Kidney capillary endothelial cell (primary cell): ENCODE results near the gene ZNF175.

Experiments
- DNase-seq: peaks from one replicate; pipeline ENCODE4 v3.0.0-alpha.2; 2018; ENCODE audit warnings: low spot score

Gene ZNF175

GRCh38 chr19:51549533-51550324 lies 21.4 kb upstream of the ZNF175 start:
- DNase-seq = no peak

- no peak for DNase-seq
Observed at GRCh38 chr19:51550848-51551672, 20.0 kb upstream of the ZNF175 start.

DNA sequence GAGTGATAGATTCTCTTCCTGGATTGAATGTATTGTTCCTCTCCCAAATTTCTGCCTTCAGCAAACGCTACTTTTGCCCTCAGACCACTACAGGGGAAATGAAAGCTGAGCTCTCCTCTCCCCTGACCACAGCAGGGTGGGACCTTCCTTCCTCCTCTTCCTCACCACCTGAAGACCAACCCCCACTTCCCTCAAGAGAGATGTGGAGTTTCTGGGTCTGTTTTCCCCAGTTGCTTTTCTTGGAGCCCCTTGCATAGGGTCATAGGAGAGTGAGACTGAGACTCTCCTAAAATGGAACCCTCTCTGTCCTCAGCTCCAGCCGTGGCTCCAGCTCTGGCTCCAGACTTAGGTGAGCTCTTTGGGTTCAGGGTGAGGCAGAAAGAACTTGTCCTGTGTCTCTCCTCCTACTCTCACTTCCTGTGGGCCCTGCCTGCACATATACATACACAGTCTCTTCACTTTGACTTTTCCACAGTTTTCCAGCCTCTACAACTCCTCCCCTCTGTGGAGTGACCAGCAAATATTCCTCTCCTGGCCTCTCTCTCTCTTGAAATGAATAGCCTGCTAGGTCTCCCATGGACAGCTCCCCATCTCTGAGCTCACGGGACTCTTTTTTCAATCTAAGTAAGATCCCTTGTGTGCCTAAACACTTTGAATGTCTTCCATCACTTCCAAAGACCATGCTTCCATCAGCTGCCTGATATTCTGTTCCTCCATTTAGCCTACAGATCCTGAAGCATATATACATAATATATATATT lies 19.2 kb upstream of the ZNF175 start:
- no peak for DNase-seq

DNA sequence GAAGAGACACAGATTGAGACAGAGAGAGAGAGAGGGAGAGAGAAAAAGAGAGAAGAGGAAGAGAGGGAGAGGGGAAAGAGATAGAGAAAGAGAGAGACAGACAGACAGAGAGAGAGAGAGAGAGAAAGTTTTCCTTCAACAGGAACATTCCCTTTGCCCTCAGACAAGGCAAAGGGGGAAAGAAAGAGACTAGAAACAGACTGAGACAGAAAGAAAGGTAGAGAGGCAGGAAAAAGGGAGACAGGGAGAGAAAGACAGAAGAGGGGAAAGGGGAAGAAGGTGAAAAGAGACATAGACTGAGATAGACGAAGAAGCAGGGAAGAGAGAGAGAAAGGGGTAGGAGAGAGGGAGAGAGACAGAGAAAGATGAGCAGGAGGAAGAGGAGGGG lies 18.5 kb upstream of the ZNF175 start:
- DNase-seq = no peak

DNA sequence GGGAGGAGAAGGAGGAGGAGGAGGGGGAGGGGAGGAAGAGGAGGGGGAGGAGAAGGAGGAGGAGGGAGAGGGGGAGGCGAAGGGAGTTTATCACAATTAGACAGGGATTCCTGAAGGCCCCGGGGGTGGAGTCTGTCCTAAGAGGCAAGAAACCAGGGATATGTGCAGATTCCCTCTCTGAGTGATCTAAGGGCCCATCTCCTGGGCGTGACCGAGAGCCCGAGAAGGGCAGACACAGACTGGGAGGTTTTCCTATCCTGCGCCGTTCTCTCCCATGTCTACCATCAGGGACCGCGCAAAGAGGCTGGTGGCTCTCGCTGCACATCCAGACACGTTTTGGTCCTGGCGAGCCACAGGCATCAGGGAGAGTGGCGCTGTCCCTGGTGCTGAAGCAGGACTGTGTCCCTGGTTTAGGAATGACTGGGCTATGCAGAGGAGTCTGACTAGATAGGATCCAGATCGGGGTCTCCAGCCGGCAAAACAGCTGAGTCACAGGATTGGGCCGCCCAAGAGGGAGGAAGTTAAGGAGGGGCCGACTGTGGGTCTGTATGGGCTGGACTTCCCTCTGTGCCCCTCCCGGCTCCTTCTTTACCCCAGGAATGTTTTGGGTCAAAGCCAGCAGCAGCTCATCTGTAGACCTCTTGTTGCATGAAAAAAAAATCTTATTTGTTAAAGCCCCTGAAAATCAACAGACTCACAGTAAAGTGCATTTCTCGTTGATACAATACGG lies 17.9 kb upstream of the ZNF175 start:
- peak; percentile 27 for DNase-seq

DNA sequence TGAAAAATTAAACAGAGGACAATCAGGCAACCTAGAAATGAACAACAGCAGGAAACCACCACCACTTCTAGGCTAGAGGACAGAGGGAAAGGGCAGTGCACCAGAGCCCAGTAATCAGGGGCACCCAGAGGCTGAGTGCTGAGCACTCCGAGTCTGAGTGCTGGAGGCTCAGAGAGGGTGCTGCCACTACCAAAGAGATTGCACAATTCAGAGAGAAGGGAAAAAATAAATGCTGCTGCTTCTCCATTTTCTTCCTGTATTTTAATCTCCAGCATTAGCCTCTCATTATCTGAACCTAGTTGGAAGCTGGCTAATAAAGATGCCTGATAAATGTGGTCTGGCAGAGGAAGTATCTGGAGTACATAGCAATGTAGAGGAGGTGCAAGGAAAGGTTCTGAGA lies 11.8 kb upstream of the ZNF175 start:
- DNase-seq = no peak

DNA sequence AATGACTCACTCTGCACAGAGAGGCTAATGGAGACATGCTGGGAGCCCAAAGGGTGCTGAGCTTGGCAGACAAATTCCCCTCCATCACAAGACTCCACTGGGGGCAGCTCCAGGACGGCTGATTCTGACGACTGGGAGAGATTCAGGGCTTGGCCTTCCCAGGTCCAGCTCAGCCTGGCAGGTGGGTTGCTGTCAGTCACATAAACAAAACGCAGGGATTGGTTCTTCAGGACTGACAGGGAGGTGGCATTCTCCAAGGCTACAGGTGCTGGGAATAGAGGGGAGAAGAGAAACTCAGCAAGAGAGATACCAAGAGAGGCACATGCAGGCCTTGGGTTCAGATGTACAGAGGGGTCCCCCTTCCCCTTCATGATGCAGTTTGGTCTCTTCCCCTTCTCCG lies 10.7 kb upstream of the ZNF175 start:
- DNase-seq = no peak

DNA sequence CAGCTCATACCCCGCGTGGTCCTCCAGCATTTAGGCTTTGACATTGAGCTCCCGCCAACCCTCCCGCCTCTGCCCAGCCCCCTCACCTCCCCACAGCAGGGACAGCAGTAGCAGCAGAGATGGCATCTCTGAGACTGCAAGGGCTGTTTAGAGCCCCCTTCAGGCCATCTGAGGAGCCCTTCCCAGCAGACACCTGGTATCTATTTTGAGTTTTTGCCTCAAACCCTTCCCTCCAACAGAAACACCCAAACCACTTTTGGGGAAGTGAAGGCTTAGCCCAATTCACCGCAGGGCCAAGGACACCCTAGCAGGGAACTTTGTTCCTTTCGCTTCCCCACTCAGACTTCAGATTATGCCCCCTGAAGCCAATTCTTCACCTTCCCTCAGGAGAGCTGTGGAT lies 6.3 kb upstream of the ZNF175 start:
- DNase-seq = no peak

- DNase-seq = no peak
Observed at GRCh38 chr19:51565583-51565982, 5.5 kb upstream of the ZNF175 start.

- no peak for DNase-seq
Observed at GRCh38 chr19:51566489-51567100, 4.5 kb upstream of the ZNF175 start.

DNA sequence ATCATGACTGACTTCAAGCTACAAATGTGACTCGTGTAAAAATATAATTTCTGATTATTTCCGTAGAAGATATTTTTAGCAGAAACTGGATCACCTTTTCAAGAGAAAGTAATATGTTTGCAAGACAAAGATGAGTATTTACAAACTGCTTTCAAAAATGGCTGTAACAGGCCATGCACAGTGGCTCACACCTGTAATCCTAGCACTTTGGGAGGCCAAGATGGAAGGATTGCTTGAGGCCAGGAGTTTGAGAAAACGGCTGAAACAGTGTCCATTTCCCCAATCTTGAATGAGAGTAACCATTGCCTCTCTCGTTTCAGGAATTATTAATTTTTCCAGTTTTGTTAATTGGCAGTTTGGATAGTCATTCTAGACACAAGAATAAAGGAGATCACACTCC lies 3.5 kb upstream of the ZNF175 start:
- no peak for DNase-seq

DNA sequence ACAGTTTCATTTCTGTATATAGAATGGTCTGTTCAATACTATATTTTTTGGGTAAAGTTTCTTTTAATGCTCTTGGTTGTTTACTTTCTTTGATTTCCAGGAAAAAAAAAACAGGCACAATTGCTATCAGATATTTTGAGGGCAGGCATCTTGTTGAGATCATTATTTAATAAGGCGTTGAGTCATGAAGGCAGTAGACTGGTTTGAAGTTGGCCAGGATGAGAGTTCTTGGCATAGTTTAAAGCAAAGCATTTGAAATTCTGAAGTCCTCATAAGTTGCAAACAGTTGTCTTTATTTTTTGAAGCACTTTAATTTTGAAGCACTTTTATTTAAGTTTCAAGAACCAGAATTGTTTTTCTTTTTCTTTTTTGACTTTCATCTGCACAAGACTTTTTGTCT lies 2.6 kb upstream of the ZNF175 start:
- no peak for DNase-seq

GRCh38 chr19:51571599-51571998 lies 516 bp downstream of the ZNF175 start:
- DNase-seq = peak; percentile 6

GRCh38 chr19:51572410-51572809 lies 1.3 kb downstream of the ZNF175 start:
- DNase-seq = peak; percentile 14

- peak; percentile 69 for DNase-seq
Observed at GRCh38 chr19:51572908-51573307, 1.8 kb downstream of the ZNF175 start.

DNA sequence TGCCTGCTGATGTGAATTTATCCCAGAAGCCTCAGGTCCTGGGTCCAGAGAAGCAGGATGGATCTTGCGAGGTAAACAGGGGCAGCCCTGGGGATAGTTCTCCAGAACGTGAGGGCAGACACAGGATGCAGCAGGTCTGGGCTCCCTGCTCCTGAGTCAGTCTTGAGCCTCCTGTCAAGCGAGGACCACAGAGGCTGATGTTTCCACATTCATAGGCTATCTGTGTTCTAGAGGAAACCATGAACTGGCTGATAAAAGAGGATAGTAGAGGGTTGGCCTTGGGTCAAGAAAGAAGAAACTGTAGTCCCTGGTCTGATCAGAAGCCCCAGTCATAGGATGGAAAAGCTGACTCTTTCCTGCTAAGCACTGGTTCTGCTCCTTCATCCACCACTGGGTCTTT lies 2.2 kb downstream of the ZNF175 start:
- peak; percentile 9 for DNase-seq

- DNase-seq = no peak
Observed at GRCh38 chr19:51576850-51577249, 5.8 kb downstream of the ZNF175 start.

DNA sequence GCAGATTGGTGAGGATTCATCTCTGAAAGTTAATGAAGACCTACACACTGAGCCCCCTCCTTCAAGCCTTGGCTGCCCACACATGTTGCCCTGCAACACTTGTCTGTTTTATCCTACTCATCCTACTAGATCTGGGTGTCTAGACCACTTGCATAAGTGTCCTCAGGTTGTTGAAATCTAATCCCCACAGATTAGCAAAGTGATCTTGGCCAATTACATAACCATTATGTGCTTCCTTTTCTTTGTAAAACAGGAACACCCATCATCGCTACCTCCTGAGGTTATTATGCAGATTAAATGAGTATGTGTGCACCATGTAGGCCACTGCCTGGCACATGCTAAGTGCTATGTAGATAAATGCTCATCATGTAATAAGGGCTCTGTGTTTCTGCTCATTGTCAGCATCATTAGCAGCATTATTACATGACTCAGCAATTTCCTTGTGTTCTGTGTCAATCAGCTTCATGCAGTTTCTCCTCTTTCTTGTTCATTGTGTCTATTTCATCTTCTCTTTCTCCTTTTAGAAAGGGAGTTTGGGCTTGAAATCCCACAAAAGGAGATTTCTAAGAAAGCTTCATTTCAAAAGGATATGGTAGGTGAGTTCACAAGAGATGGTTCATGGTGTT lies 15.1 kb downstream of the ZNF175 start:
- no peak for DNase-seq

DNA sequence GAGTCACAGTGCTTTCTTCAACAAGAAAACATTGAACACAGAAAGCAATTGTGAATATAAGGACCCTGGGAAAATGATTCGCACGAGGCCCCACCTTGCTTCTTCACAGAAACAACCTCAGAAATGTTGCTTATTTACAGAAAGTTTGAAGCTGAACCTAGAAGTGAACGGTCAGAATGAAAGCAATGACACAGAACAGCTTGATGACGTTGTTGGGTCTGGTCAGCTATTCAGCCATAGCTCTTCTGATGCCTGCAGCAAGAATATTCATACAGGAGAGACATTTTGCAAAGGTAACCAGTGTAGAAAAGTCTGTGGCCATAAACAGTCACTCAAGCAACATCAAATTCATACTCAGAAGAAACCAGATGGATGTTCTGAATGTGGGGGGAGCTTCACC lies 15.7 kb downstream of the ZNF175 start:
- no peak for DNase-seq

- no peak for DNase-seq
Observed at GRCh38 chr19:51587264-51588191, 16.4 kb downstream of the ZNF175 start.
